HFF-Myc (cell line): Measurements from ENCODE around the gene GPR61.

ENCODE experiments used
- DNase-seq: peaks from one replicate; pipeline ENCODE4 v3.0.0-alpha.2; 2011; ENCODE audit warnings: low read depth; ENCODE audit errors: extremely low read depth
- H3K4me3 ChIP-seq: replicated peaks from 2 replicates; pipeline ENCODE4 v1.5.1; 2011; ENCODE audit warnings: low read depth, mild to moderate bottlenecking, control low read depth, low read length
- CTCF ChIP-seq: IDR thresholded peaks from 2 replicates; pipeline ENCODE4 v1.5.1; 2012; ENCODE audit warnings: mild to moderate bottlenecking, low read depth, low read length, control low read depth; ENCODE audit errors: missing control alignments

GPR61 gene

GRCh38 chr1:109535481-109535880 is 4.2 kb upstream of the GPR61 start:
- DNase-seq = no peak
- no peak for TF ChIP-seq CTCF
- H3K4me3 ChIP-seq = no peak overlapping the region

GRCh38 chr1:109535971-109536491 is 3.6 kb upstream of the GPR61 start:
- no peak overlapping the region for H3K4me3 ChIP-seq

GRCh38 chr1:109537450-109538178 is 2.1 kb upstream of the GPR61 start:
- no peak for TF ChIP-seq CTCF
- no peak for DNase-seq
- H3K4me3 ChIP-seq = no peak overlapping the region

More at GRCh38 chr1:109535971-109536491, 3.6 kb upstream of the GPR61 start:
- TF ChIP-seq CTCF = no peak
- DNase-seq = no peak

GRCh38 chr1:109538827-109539555 is 681 bp upstream of the GPR61 start:
- no peak overlapping the region for H3K4me3 ChIP-seq
- DNase-seq = no peak
- no peak for TF ChIP-seq CTCF

GRCh38 chr1:109541102-109541501 is 1.4 kb downstream of the GPR61 start:
- no peak overlapping the region for H3K4me3 ChIP-seq
- no peak for TF ChIP-seq CTCF
- DNase-seq = no peak

- H3K4me3 ChIP-seq = no peak overlapping the region
- no peak for DNase-seq
- TF ChIP-seq CTCF = no peak
Observed at GRCh38 chr1:109542657-109543056, 3.0 kb downstream of the GPR61 start.
